PC-9 (cell line): ENCODE data around the gene DENND2D.

Source experiments
- EZH2 ChIP-seq: fragments of 200-600 bp; sonication (generic); IDR thresholded peaks from 2 replicates; pipeline ENCODE4 v1.8.0; 2017; ENCODE audit warnings: antibody characterized with exemption, low read depth
- TF ChIP-seq, protein P1 (sequence below): fragments of 200-600 bp; sonication (generic); conservative IDR thresholded peaks from 2 replicates; pipeline ENCODE4 v1.6.1; 2017; ENCODE audit warnings: mixed run types, antibody characterized with exemption, mild to moderate bottlenecking, moderate library complexity

DNA sequence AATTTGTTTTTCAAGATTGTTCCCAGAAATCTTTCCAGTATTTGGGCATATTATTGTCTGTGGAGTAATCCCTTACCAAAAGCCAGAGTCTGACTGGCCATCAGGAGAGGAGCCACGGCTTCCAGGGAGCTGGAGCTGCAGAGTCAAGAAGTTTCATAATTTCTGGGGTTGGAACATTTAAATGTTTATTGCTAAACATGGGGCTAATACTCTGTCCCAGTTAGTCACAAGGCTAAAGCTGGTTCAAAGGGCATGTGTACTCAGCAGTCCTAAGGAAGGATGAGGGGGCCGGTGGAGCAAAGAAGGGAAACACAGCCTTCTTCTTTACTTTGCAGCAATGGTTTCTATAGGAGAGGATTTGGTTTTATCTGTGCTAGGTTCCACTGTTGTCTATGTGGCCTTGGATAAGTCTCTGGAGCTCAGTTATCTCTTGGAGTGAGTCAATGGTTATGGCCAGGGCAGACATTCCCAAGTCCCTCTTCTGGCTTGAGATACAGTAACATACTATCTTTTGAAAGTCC is 9.5 kb downstream of the DENND2D start:
- TF ChIP-seq EZH2, result no peak
- TF ChIP-seq, protein P1, sequence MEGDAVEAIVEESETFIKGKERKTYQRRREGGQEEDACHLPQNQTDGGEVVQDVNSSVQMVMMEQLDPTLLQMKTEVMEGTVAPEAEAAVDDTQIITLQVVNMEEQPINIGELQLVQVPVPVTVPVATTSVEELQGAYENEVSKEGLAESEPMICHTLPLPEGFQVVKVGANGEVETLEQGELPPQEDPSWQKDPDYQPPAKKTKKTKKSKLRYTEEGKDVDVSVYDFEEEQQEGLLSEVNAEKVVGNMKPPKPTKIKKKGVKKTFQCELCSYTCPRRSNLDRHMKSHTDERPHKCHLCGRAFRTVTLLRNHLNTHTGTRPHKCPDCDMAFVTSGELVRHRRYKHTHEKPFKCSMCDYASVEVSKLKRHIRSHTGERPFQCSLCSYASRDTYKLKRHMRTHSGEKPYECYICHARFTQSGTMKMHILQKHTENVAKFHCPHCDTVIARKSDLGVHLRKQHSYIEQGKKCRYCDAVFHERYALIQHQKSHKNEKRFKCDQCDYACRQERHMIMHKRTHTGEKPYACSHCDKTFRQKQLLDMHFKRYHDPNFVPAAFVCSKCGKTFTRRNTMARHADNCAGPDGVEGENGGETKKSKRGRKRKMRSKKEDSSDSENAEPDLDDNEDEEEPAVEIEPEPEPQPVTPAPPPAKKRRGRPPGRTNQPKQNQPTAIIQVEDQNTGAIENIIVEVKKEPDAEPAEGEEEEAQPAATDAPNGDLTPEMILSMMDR, result no peak
